Measurements from ENCODE around the gene RAP1GAP2.

The RAP1GAP2 gene

GRCh38 chr17:2945299-2945698 lies 149.1 kb downstream of the RAP1GAP2 start:
- Histone ChIP-seq H3K27ac (ENCODE audit: low read depth, low read length) (no peak overlapping the region), H3K36me3 (ENCODE audit: control insufficient read depth, low read length) (no peaks in the 10 kb centered on the region), H3K27me3 (ENCODE audit: control insufficient read depth, low read length) (no peaks in the 10 kb centered on the region), H3K4me2 (ENCODE audit: low read length) (no peak overlapping the region), H3K9me2 (replicated peaks; ENCODE audit: control insufficient read depth, low read length) (no peaks in the 10 kb centered on the region), H3K9me3 (ENCODE audit: control insufficient read depth, insufficient read depth, low read length) (no peaks in the 10 kb centered on the region), H3F3A (ENCODE audit: control insufficient read depth, insufficient read depth) (peaks cover 6% of the 10 kb centered on the region; the same call in 1 of the 2 replicates), H4K20me1 (ENCODE audit: control insufficient read depth, insufficient read depth, low read depth, low read length) (no peaks in the 10 kb centered on the region), H3K79me2 (ENCODE audit: control insufficient read depth, low read length) (no peaks in the 10 kb centered on the region), H3K4me3 (ENCODE audit: low read length) (no peak overlapping the region), H3K4me1 (ENCODE audit: control insufficient read depth, low read length) (peaks cover 15% of the 10 kb centered on the region)
- TF ChIP-seq CTCF (IDR thresholded peaks at IDR 0.05; ENCODE audit: low read depth, low read length, poor library complexity, severe bottlenecking) (no peak), EZH2phosphoT487 (IDR thresholded peaks at IDR 0.05; ENCODE audit: borderline replicate concordance, low read length) (no peak)

GRCh38 chr17:2946144-2946543 lies 149.9 kb downstream of the RAP1GAP2 start:
- H3K9me2 ChIP-seq (replicated peaks; ENCODE audit: control insufficient read depth, low read length), result no peaks in the 10 kb centered on the region
- no peaks in the 10 kb centered on the region for H3K36me3 ChIP-seq (ENCODE audit: control insufficient read depth, low read length)
- no peak overlapping the region for H3K4me2 ChIP-seq (ENCODE audit: low read length)
- H3K4me3 ChIP-seq (ENCODE audit: low read length), result no peak overlapping the region
- peaks cover 6% of the 10 kb centered on the region; the same call in 1 of the 2 replicates for H3F3A ChIP-seq (ENCODE audit: control insufficient read depth, insufficient read depth)
- no peaks in the 10 kb centered on the region for H4K20me1 ChIP-seq (ENCODE audit: control insufficient read depth, insufficient read depth, low read depth, low read length)
- no peak overlapping the region for H3K27ac ChIP-seq (ENCODE audit: low read depth, low read length)
- no peaks in the 10 kb centered on the region for H3K27me3 ChIP-seq (ENCODE audit: control insufficient read depth, low read length)
- TF ChIP-seq CTCF (IDR thresholded peaks at IDR 0.05; ENCODE audit: low read depth, low read length, poor library complexity, severe bottlenecking) (no peak), EZH2phosphoT487 (IDR thresholded peaks at IDR 0.05; ENCODE audit: borderline replicate concordance, low read length) (no peak)
- H3K9me3 ChIP-seq (ENCODE audit: control insufficient read depth, insufficient read depth, low read length), result no peaks in the 10 kb centered on the region
- H3K79me2 ChIP-seq (ENCODE audit: control insufficient read depth, low read length), result no peaks in the 10 kb centered on the region
- H3K4me1 ChIP-seq (ENCODE audit: control insufficient read depth, low read length), result peaks cover 14% of the 10 kb centered on the region

GRCh38 chr17:2947588-2947950 lies 151.3 kb downstream of the RAP1GAP2 start:
- H3K4me1 ChIP-seq (ENCODE audit: control insufficient read depth, low read length), result peaks cover 21% of the 10 kb centered on the region
- H3K79me2 ChIP-seq (ENCODE audit: control insufficient read depth, low read length), result no peaks in the 10 kb centered on the region
- H3K4me3 ChIP-seq (ENCODE audit: low read length), result no peak overlapping the region
- H3K27ac ChIP-seq (ENCODE audit: low read depth, low read length), result no peak overlapping the region
- H3K4me2 ChIP-seq (ENCODE audit: low read length), result no peak overlapping the region
- TF ChIP-seq EZH2phosphoT487 (IDR thresholded peaks at IDR 0.05; ENCODE audit: borderline replicate concordance, low read length), result no peak
- TF ChIP-seq CTCF (IDR thresholded peaks at IDR 0.05; ENCODE audit: low read depth, low read length, poor library complexity, severe bottlenecking), result no peak
- no peaks in the 10 kb centered on the region for H3K27me3 ChIP-seq (ENCODE audit: control insufficient read depth, low read length)
- H3K9me2 ChIP-seq (replicated peaks; ENCODE audit: control insufficient read depth, low read length), result no peaks in the 10 kb centered on the region
- no peaks in the 10 kb centered on the region for H3K9me3 ChIP-seq (ENCODE audit: control insufficient read depth, insufficient read depth, low read length)
- H4K20me1 ChIP-seq (ENCODE audit: control insufficient read depth, insufficient read depth, low read depth, low read length), result no peaks in the 10 kb centered on the region
- peaks cover 6% of the 10 kb centered on the region; the same call in 1 of the 2 replicates for H3F3A ChIP-seq (ENCODE audit: control insufficient read depth, insufficient read depth)
- no peaks in the 10 kb centered on the region for H3K36me3 ChIP-seq (ENCODE audit: control insufficient read depth, low read length)

Data from DOHH2 (cell line).